Measurements from ENCODE around the gene MARCHF3. TPM values are rescaled to one million over a fixed set of nuclear protein-coding genes. Genes with fewer than 3 reads are reported as not detected.

MARCHF3 gene
- total and polyA plus RNA-seq, 10 of the 15 experiments (the other 5 are each of a cell fraction or from before 2014, with no cell fraction given) = 3.6 to 24.1 (median 11.3) TPM

DNA sequence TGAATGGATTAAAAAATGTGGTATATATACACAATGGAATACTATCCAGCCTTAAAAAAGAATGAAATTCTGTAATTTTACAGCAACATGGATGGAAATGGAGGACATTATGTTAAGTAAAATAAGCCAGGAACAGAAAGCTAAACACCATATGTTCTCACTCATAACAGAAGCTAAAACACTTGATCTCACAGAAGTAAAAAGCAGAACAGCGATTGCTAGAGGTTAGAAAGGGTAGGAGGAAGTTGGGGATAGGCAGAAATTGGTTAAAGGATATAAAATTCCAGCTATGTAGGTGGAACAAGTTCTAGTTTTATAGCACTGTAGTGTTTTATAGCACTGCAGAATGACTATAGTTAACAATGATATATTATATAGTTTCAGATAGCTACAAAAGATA is 15.8 kb downstream of the MARCHF3 start:
- Histone ChIP-seq H3K4me1 (ENCODE audit: control insufficient read depth, insufficient read depth, low read length) (peaks cover 25% of the 10 kb centered on the region), H3K9me3 (replicated peaks; ENCODE audit: control insufficient read depth, insufficient read depth, low read length) (peaks cover 1% of the 10 kb centered on the region; the same call in 2 of the 3 replicates), H3K4me2 (ENCODE audit: control insufficient read depth, insufficient read depth) (no peak overlapping the region), H4K20me1 (ENCODE audit: control insufficient read depth, insufficient read depth) (no peaks in the 10 kb centered on the region), H2AFZ (ENCODE audit: control insufficient read depth, low read depth, low read length) (no peak overlapping the region), H3K36me3 (ENCODE audit: control insufficient read depth in 2 of 2, insufficient read depth in 2 of 2, low read length in 1 of 2) (no peaks in the 10 kb centered on the region), H3K9ac (ENCODE audit: control insufficient read depth, insufficient read depth, low read length) (no peak overlapping the region), H3K4me3 (no peak overlapping the region), H3K27me3 (replicated peaks in 1 of 2; ENCODE audit: control insufficient read depth in 2 of 2, insufficient read depth in 2 of 2, low read length in 1 of 2) (no peaks in the 10 kb centered on the region), H3K79me2 (ENCODE audit: control insufficient read depth, insufficient read depth, low read length) (no peaks in the 10 kb centered on the region; the same call in 1 of the 2 replicates), H3K27ac (ENCODE audit: control insufficient read depth, insufficient read depth) (no peak overlapping the region)
- 40% methylated on average over 1 of the region's 1 CpG for WGBS (ENCODE audit: insufficient coverage, insufficient replicate concordance, low lambda C conversion rate, missing lambda C conversion rate)
- ChIA-PET SMC1A (ENCODE audit: uncharacterized antibody, unreplicated experiment) (interaction anchor here (0.7 to 8.3 kb wide), 12 partner anchors 8 to 223 kb away, joined by 3 to 156 read pairs (median 6); partner anchors contain the start of gene MARCHF3), RAD21 (ENCODE audit: unreplicated experiment) (interaction anchor here (0.6 to 6.7 kb wide), 16 partner anchors 8 to 347 kb away, joined by 3 to 107 read pairs (median 4); no protein-coding TSS in a partner anchor), POLR2A (interaction anchor here (1.1 to 6.7 kb wide), 4 partner anchors 12 to 237 kb away, joined by 4 to 114 read pairs (median 6); no protein-coding TSS in a partner anchor), CTCF (interaction anchor here (0.6 to 2.5 kb wide), 9 partner anchors 8 to 203 kb away, joined by 3 to 32 read pairs (median 4); no protein-coding TSS in a partner anchor)
- no TSS peak for BruUV-seq (replicated peaks)
- intact Hi-C loops (cut with micrococcal nuclease; ENCODE audit: unreplicated experiment) = loop anchor here (2.0 to 5.0 kb wide), 3 partner anchors 14 to 572 kb away; partner anchors contain the start of gene LMNB1
- DNase-seq (ENCODE audit: low read depth, low spot score) (no peak), ATAC-seq (peak; percentile 50), FAIRE-seq (no peak)
- in situ Hi-C loops (cut with MboI) = no loop called here
- TF ChIP-seq ZBED1 (IDR thresholded peaks at IDR 0.05; ENCODE audit: borderline replicate concordance) = no peak
- TF ChIP-seq, protein P1, sequence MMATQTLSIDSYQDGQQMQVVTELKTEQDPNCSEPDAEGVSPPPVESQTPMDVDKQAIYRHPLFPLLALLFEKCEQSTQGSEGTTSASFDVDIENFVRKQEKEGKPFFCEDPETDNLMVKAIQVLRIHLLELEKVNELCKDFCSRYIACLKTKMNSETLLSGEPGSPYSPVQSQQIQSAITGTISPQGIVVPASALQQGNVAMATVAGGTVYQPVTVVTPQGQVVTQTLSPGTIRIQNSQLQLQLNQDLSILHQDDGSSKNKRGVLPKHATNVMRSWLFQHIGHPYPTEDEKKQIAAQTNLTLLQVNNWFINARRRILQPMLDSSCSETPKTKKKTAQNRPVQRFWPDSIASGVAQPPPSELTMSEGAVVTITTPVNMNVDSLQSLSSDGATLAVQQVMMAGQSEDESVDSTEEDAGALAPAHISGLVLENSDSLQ (IDR thresholded peaks at IDR 0.05) = no peak
- TF ChIP-seq EP300 (IDR thresholded peaks at IDR 0.05; ENCODE audit: borderline replicate concordance in 1 of 2, control insufficient read depth in 1 of 2, low read depth in 2 of 2, low read length in 2 of 2) = peak in 1 of 2 experiments; percentile 43; a peak in 1 of 4 replicates
- TF ChIP-seq, protein P2, sequence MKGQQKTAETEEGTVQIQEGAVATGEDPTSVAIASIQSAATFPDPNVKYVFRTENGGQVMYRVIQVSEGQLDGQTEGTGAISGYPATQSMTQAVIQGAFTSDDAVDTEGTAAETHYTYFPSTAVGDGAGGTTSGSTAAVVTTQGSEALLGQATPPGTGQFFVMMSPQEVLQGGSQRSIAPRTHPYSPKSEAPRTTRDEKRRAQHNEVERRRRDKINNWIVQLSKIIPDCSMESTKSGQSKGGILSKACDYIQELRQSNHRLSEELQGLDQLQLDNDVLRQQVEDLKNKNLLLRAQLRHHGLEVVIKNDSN (IDR thresholded peaks at IDR 0.05; ENCODE audit: borderline replicate concordance, extremely low read length, insufficient read depth, low read depth, low read length) = no peak
- TF ChIP-seq, protein P3, sequence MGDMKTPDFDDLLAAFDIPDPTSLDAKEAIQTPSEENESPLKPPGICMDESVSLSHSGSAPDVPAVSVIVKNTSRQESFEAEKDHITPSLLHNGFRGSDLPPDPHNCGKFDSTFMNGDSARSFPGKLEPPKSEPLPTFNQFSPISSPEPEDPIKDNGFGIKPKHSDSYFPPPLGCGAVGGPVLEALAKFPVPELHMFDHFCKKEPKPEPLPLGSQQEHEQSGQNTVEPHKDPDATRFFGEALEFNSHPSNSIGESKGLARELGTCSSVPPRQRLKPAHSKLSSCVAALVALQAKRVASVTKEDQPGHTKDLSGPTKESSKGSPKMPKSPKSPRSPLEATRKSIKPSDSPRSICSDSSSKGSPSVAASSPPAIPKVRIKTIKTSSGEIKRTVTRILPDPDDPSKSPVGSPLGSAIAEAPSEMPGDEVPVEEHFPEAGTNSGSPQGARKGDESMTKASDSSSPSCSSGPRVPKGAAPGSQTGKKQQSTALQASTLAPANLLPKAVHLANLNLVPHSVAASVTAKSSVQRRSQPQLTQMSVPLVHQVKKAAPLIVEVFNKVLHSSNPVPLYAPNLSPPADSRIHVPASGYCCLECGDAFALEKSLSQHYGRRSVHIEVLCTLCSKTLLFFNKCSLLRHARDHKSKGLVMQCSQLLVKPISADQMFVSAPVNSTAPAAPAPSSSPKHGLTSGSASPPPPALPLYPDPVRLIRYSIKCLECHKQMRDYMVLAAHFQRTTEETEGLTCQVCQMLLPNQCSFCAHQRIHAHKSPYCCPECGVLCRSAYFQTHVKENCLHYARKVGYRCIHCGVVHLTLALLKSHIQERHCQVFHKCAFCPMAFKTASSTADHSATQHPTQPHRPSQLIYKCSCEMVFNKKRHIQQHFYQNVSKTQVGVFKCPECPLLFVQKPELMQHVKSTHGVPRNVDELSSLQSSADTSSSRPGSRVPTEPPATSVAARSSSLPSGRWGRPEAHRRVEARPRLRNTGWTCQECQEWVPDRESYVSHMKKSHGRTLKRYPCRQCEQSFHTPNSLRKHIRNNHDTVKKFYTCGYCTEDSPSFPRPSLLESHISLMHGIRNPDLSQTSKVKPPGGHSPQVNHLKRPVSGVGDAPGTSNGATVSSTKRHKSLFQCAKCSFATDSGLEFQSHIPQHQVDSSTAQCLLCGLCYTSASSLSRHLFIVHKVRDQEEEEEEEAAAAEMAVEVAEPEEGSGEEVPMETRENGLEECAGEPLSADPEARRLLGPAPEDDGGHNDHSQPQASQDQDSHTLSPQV (IDR thresholded peaks at IDR 0.05) = 0 out of 2 replicates have a peak, but pooled peaks have one; percentile 66
- TF ChIP-seq, protein P4, sequence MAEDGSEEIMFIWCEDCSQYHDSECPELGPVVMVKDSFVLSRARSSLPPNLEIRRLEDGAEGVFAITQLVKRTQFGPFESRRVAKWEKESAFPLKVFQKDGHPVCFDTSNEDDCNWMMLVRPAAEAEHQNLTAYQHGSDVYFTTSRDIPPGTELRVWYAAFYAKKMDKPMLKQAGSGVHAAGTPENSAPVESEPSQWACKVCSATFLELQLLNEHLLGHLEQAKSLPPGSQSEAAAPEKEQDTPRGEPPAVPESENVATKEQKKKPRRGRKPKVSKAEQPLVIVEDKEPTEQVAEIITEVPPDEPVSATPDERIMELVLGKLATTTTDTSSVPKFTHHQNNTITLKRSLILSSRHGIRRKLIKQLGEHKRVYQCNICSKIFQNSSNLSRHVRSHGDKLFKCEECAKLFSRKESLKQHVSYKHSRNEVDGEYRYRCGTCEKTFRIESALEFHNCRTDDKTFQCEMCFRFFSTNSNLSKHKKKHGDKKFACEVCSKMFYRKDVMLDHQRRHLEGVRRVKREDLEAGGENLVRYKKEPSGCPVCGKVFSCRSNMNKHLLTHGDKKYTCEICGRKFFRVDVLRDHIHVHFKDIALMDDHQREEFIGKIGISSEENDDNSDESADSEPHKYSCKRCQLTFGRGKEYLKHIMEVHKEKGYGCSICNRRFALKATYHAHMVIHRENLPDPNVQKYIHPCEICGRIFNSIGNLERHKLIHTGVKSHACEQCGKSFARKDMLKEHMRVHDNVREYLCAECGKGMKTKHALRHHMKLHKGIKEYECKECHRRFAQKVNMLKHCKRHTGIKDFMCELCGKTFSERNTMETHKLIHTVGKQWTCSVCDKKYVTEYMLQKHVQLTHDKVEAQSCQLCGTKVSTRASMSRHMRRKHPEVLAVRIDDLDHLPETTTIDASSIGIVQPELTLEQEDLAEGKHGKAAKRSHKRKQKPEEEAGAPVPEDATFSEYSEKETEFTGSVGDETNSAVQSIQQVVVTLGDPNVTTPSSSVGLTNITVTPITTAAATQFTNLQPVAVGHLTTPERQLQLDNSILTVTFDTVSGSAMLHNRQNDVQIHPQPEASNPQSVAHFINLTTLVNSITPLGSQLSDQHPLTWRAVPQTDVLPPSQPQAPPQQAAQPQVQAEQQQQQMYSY (CRISPR knock-in tag; IDR thresholded peaks at IDR 0.05) = no peak
- peak; percentile 57; the same call in 1 of the 2 replicates for TF ChIP-seq BCL11A (IDR thresholded peaks at IDR 0.05; ENCODE audit: low read depth, low read length)
- no peak for TF ChIP-seq CREM (IDR thresholded peaks at IDR 0.05; ENCODE audit: low read depth)
- no peak for TF ChIP-seq ESRRA (IDR thresholded peaks at IDR 0.05; ENCODE audit: low read length)
- no peak for TF ChIP-seq ZNF274 (IDR thresholded peaks at IDR 0.05; ENCODE audit: insufficient read depth, insufficient read length)
- TF ChIP-seq STAT1 (conservative IDR thresholded peaks at IDR 0.05) = no peak
- TF ChIP-seq MYC (IDR thresholded peaks at IDR 0.05; ENCODE audit: insufficient read depth, insufficient read length, insufficient replicate concordance, low read length, severe bottlenecking) = no peak
- TF ChIP-seq YY1 (IDR thresholded peaks at IDR 0.05; ENCODE audit: low read depth, low read length) = no peak

All from GM12878 (cell line).